ENCODE measurements around the gene COQ9.
"Not testable (repeated sequence)": the region's sequence is repeated elsewhere in the genome, so short reads cannot be mapped to it uniquely, and the experiment has no call there.

COQ9 gene

DNA sequence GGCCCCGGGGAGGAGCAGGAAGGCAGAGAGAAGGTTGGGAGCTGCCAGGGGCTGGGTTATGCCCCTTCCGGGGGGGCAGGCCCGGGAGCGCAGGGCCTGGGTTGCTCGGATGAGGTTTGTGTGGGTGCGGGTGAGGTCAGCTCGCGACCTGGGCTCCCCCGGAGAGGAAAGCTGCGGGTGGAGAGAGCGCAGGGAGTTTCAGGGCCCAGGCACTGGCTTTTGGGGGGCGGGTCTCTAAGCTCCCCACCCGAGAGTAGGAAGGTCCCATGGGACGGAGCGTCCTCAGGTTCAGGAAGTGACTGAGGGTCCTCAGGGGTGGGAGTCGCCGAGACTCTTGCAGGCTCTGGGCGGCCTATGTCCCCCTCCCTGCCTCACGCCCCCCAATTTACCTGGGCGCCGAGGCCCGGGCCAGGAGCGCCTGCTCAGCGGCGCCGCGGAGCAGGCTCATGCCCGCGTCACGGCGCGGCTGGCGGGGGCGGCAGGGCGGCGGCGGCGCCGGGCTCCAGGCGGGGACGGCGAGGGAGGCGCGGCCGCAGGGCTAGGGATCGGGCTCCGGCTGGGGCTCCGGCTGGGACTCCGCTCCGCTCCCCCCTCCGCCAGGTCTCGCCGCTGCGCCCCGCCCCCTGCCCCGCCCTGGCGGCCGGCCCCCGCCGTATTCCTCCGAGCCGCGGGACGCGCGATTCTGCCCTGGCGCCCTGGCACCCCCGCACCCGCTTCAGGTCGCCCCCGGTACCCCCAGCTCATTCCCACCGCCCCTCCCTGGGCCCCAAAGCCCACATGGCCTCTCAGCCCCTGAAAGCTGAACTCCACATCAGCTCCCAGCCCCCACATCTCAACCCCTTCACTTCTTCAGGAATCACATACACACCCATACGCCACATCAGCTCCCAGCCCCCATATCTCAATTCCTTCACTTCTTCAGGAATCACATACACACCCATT is 38.9 kb downstream of the COQ9 start, which contains the start of gene DOK4:
Gene DOK4, minus strand, starts transcription at position 578 of the 942 bp plus-strand sequence. CDS start 6,986 bp downstream, outside the sequence.
- DNase-seq = peak; percentile 63

DNA sequence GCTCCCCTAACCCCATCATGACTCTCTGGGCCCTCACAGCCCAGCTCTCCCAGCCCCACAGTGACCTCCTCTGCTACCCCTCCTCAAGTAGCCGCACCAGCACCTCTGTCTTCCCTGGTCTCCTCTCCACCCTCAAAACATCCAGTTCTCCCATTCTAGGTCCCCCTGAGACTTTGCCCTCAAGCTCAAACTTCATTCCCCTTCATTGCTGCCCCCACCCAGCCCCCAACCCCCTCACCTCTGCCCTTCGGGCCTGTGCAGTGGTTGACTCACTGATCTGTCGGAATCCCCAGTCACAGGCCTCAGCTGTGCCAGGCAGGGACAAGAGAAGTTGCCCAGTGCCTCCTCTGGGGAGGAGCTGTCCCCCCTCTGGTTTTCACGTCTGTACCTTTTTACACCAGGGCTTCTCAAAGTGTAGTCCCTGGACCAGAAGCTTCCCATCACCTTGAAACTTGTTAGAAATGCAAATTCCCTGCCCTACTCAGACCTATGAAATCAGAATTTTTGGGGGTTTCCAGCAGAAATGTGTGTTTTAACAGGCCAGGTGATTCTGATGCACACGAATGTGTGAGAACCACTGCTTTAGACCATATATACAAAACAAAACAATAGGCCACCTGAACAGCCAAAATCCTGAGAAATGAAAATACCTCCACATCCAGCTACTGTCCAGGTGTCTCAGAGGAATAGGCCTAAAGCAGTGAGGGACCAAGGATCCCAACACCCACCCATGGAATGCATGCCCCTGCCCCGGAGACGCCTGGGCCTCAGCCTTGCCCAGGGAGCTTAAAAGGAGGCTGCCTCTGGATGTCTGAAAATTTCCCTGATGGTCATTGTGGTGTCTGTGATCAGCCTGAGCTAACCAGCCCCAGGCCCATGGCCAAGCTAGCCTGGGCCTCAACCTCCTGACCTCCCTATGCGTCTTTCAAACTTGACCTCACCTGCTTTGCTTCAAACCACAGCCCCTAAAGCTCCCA is 39.9 kb downstream of the COQ9 start:
- no peak for DNase-seq

DNA sequence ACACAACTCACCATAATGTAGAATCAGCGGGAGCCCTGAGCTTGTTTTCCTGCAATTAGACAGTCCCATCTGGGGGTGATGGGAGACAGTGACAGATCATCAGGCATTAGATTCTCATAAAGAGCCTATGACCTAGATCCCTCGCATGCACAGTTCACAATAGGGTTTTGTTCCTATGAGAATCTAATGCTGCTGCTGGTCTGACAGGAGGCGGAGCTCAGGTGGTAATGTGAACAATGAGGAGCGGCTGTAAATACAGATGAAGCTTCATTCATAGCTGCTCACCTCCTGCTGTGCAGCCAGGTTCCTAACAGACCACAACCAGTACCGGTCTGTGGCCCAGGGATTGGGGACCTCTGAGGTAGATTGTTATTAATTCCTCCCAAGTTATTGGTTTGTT is 42.0 kb downstream of the COQ9 start:
- DNase-seq = no peak

DNA sequence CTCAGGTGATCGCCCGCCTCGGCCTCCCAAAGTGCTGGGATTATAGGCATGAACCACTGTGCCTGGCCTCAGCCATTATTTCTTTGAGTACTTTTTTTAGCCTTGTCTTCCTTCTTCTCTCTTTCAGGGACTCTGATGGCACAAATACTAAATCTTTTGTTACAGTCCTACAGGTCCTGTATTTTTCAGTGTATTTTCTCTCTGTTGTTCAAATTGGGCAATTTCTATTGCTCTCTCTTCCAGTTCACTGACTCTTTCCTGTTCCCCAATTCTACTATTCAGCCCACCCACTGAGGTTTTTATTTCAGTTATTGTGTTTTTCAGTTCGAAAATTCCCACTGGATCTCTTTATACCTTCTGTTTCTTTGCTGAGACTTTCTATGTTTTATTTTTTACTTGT is 46.5 kb downstream of the COQ9 start:
- no peak for DNase-seq

DNA sequence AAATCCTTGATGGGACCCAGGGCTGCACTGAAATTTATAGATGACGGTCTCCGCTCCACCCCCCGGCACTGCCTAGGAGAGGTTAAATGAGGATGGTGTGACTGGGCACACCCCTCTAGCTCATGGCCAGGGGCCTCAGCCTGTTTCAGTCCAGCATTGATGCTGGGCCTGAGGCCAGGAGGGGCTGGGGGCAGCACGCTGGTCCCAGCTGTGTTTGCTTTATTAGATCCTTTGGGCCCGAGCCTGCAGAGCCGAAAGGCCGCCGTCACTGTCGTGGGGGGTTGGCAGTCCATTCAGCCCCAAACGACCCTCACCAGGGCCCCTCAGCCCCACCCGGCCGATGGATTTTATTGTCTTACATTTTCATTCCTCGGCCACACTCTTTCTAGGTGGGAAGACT is 49.8 kb downstream of the COQ9 start:
- DNase-seq = no peak

DNA sequence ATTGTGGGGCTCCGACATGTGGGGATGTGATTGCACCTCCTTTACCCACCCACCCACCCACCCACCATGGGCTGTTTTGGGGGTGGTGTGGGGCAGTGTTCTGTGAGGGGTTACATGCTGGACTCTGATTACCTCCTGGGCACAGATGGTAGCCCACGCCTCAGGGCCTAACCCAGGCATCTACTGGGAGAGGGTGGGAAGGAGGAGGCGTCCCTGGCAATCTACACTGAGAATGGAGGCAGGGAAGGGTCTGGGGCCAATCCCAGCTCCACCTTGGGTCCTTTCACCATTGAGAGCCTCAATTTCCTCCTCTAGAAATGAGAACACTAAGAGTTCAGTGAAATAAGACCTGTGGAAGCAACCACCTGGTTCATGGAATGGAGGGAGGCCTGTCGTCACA is 50.8 kb downstream of the COQ9 start:
- DNase-seq = no peak

DNA sequence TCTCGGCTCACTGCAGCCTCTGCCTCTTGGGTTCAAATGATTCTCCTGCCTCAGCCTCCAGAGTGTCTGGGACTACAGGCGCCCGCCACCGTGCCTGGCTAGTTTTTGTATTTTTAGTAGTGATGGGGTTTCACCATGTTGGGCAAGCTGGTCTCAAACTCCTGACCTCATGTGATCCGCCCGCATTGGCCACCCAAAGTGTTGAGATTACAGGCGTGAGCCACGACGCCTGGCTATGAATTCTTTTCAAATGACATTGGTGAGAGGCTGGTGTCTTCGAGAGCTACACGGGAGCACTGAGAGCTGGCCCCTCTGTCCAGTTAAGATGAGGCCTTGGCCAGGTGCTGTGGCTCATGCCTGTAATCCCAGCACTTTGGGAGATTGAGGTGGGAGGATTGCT is 52.7 kb downstream of the COQ9 start:
- DNase-seq = not testable (repeated sequence)

DNA sequence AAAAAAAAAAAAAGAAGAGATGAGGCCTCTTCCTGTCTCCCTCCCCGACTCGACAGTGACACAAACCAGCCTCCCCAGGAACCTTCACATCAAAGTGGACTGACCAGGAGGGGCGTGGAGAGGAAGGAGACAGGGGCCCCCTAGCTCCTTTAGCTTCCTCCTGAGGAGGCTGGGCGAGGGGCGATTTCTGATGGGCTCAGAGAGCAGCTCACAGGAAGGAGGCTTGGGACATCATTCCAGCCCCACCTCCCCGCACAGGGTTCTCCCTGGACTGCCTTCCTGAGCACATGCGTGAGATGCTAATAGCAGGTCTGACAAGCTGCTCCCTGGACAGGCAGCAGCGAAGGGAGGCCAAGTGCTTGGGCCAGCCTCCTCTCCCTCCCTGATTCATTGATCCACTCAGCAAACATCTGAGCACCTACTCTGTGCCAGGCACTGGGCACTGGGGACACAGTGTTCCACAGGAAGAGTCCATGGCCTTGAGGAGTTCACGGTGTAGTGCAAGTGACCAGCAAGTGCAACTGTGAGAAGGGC is 53.4 kb downstream of the COQ9 start:
- DNase-seq = no peak

DNA sequence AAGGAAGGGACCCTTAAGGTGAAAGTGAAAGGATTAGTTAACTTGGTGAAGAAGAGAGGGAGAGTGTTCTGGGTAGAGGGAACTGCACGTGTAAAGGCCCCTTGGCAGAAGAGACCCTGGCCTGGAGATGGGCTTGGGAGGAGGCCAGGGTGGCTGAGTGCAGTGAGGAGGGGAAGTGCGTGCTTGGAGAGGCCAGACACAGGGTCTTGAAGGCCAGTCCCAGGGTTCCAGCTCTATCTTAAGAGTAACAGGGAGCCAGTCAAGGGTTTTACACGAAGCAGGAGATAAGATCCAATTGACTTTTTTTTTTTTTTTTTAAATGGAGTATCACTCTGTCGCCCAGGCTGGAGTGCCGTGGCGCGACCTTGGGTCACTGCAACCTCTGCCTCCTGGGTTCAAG is 54.2 kb downstream of the COQ9 start:
- no peak for DNase-seq

DNA sequence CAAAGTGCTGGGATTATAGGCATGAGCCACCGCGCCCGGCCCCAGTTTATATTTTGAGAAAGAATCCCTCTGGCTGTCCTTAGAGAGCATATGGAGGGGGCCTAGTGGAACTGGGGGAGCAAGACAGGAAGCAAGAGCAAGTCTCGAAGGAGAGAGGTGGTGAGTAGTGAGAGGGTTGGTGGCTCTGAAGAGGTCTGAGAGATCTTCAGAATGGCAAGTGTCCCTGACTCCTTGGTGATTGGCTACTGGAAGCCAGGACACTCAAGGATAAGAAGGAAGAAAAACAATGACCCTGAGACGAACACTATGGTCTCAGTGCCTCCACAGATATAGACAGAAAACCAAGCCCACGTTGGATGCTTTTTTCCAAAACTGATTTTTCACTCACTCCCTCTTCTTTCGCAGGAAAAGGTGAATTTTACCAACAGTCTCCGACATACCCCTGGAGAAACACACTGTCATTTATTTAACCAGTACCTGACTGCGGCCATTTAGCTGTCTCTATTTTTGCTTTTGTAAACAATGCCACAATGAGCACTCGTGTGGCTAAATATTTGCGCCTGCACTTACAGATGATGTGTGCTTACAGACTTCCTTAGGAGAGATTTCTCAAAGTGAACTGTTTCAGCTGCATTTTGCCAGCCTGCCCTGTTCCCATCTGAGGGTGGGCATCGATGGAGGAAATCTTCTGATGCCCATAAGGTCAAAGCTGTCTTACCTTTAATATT is 54.9 kb downstream of the COQ9 start:
- DNase-seq = no peak

DNA sequence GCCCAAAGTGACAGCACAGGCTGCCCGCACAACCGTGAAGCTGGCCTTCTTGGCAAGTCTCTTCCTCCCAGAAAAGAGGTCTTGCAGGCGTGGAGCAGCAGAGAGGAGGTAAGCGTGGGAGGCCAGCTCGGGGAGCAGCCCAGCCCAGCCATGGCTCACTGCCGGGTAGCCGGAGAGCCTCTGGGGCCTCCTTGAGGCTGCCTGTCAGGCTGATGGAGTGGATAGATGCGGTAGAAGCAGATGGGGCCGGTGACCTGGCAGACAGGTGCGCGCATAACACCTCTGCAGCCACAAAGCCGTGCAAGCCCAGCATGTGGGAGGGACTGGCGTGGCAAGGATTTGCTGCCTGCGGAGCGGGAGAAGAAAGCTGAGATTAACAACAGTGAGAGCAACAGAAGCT is 56.1 kb downstream of the COQ9 start:
- DNase-seq = no peak

DNA sequence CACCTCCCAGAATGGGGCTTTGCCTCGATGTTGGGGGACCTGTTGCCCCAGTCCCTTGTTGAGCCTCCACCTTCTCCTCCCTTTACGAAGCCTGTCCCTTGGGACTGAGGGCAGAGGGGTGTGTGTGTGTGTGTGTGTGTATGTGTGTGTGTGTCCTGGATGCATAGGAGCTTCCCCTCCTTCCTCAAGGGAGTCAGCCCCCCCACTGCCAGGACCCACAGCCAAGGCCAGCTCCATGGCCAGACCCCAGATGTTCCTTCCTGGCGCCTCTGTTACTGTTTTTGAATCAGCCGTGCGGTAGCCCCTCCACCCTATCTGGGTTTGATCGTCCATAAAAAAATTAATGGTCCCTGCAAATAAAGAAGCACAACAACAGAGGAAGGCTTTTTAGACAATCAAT is 56.7 kb downstream of the COQ9 start:
- no peak for DNase-seq

DNA sequence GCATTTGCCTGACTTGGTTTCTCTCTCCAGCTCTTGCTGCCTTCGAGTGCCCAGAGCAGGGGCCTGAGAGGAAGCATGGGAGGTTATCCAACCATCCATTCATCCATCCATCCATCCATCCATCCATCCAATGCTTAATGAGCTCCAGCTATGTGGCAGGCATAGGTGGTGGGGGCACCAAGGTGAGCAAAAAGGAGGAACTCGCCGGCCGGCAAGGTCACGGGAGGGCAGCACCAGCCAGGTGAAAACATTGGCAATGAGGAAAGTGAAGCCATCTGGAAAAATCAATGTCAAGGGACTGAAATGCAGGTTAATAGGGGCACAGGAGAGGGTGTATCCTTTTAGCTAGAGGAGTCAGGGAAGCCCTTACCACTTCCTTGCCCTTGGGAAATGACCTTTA is 57.2 kb downstream of the COQ9 start:
- DNase-seq = no peak

DNA sequence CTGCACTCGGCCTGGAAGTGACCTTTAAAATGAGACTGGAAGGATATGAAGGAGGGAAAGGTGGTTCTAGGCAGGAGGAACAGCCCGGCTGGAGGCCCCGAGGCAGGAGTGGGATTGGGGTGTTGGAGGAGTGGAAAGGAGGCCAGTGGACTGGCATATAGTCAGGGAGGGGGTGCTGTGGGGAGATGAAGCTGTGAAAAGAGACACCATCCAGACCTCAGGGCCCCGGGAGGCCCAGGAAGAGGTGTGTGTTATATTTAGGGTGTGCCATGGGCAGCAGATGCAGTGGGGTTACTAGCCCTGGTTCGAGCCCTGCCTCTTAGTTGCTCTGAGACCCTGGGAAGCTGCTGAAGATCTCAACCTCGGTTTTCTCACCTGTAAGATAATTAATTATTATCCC is 57.9 kb downstream of the COQ9 start:
- no peak for DNase-seq

DNA sequence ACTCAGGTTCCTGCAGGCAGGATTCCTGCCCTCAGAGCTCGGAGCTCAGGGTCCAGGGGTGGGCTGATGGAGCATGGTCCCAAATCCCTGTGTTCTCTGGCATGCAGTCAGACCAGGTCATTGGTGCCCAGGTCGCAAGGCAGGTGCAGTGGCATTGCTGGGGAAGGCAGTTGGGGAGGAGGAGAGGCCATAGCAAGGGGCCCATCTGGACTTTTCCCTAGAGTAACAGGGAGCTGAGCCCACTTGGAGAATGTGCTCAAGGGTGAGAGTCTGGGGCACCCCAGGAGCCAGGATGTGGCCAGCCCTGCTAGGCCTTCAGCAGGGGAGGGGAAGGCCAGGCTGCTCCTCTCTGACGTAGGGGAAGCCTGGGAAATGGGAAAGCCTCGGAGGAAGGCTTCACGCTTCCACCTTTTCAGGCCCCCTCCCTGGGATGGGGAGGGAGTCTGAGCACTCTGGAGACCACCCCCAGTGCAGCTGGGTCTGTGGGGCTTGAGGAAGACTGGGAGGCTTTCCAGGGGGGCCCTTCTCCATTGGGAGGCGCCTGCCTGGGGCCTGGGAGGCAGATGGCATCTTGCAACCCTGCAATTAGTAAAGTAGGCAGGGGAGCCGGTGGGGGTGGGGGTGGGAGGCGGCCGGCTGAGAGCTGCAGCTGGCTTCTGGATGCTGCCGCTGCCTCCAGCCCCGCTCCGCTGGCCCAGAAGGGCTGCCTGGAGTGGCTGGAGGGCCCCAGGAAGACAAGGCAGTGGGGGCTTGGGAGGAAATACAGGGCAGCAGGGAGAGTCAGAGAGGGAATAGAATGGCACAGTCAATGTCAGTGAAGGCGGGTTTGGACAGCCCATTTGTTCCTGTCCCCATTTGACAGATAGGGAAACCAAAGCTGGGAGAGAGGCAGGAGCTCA is 60.1 kb downstream of the COQ9 start:
- no peak for DNase-seq

DNA sequence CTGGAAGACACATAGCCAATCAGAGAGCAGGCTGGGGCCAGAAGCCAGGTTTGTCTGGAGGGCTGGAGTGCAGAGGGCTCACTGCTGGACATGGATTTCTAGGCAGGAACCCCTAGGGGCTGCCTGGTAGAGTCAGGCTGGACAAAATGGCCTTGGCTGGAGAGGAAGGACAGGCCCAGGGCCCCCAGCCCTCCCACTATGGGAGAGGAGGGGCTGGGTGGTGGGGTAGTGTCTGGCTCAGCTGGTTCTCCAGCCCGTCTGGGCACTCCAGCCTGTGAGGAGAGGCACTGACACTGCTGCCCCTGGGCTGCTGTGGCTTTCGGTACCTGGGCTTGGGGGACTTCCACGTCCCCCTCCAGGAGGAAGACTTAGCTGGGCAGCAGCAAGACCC is 60.8 kb downstream of the COQ9 start:
- DNase-seq = no peak

DNA sequence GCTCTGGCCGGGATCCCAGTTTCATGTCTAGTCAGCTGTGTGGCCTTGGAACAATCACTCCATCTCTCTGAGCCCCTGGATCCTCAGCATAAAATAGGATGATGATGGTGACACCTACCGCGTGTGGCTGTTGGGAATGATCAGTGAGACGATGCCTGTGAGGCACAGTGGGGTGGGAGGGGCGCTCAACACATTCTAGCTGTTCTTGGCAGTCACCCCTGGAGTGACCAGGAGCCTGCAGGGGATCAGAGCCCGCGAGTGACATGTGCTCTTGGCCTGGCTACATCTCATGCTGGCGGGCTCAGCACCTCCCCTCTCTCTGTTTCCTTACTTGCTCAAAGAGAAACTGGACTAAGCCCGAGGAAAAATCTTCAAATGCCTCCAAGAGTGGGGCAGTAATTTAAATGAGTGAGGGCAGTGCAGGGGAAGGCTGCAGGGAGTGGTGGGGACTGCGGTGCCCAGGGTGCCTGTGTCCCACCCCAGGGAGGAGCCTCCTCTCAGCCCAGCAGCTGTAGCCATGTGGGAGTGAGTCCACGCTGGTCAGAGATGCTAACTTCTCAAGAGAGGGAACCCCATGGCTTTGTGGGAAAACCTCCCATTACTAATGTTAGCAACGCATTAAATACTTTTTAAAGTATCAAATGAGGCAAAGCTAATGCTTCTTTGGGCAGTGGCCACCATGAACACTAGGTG is 62.1 kb downstream of the COQ9 start:
- no peak for DNase-seq

DNA sequence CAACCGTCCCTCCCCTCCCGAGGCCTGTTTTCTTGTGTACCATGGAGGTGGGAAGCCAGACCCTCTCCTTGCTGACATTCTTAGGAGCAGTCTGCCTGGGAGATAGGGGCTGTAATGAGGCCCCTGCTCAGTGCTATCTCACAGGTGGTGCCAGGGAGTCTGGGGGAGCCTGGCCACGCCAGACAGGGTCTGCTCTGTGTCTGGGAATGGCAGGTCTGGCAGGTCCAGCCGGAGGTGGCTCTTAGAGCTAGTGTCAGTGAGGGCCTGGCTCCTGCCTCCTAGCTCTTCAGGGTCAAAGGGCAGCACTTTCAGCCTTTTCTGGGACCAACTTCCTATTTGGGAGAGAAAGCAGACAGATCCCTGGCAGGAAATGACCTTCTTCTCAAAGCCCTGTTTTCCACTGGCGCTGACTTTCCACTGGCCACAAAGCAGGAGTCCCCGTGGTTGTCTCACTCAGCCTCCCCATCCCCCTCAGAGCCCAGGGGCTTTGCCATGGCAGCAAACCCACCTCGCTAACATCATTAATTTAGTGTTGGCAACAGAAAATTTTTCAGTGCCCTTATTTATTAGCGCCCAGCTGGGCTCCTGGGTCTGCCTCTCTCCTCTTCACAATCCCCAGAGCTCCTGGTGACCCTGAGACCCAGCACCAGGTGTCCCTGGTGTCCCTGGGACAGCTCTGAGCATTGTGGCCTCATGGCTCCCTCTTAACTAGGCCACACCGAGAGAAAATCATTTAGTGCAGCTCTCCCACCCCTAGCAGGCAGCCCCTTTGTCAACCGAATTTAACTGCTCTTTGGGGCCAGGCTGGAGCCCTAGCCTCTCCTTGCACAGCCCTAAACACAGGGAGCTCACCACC is 63.0 kb downstream of the COQ9 start:
- no peak for DNase-seq

All from central memory CD4-positive, alpha-beta T cell (primary cell).